WTC11 (cell line): ENCODE data around the gene IFI27L2.

Experiments used
- AR ChIP-seq: fragments of 250-450 bp; sonication (Bioruptor Pico); IDR thresholded peaks from 2 replicates; pipeline ENCODE4 v1.9.0; 2021; ENCODE audit warnings: mild to moderate bottlenecking
- ATF2 ChIP-seq: sonication (generic); formaldehyde crosslinking; IDR thresholded peaks from 2 replicates; pipeline ENCODE4 v1.8.1; 2022; ENCODE audit warnings: low read depth, missing genetic modification reagents, borderline replicate concordance
- ATF3 ChIP-seq: sonication (generic); formaldehyde crosslinking; conservative IDR thresholded peaks from 2 replicates; pipeline ENCODE4 v1.8.1; 2022; ENCODE audit warnings: mild to moderate bottlenecking, missing genetic modification reagents
- CTCF ChIP-seq: fragments of 200-600 bp; IDR thresholded peaks from 2 replicates; pipeline ENCODE4 v1.8.0; 2022; ENCODE audit warnings: antibody characterized with exemption
- FOXP1 ChIP-seq: sonication (generic); formaldehyde crosslinking; IDR thresholded peaks from 2 replicates; pipeline ENCODE4 v1.8.0; 2022; ENCODE audit warnings: missing genetic modification reagents, mild to moderate bottlenecking, moderate library complexity, borderline replicate concordance
- HMGXB4 ChIP-seq: sonication (generic); formaldehyde crosslinking; IDR thresholded peaks from 2 replicates; pipeline ENCODE4 v1.8.1; 2023; ENCODE audit warnings: mild to moderate bottlenecking, moderate library complexity, missing genetic modification reagents
- NR2C2 ChIP-seq: sonication (generic); formaldehyde crosslinking; IDR thresholded peaks from 2 replicates; pipeline ENCODE4 v1.8.0; 2022; ENCODE audit warnings: mild to moderate bottlenecking, missing genetic modification reagents
- TP53 ChIP-seq: sonication (generic); formaldehyde crosslinking; IDR thresholded peaks from 2 replicates; pipeline ENCODE4 v1.8.1; 2023; ENCODE audit warnings: mild to moderate bottlenecking, missing genetic modification reagents
- ZNF416 ChIP-seq: fragments of 250-450 bp; sonication (Bioruptor Pico); IDR thresholded peaks from 2 replicates; pipeline ENCODE4 v1.9.0; 2021; ENCODE audit warnings: mild to moderate bottlenecking, inconsistent platforms

- no peak for TF ChIP-seq AR (CRISPR knock-in tag)
- TF ChIP-seq CTCF: no peak
- TF ChIP-seq NR2C2 (CRISPR knock-in tag): no peak
- no peak for TF ChIP-seq FOXP1
- no peak for TF ChIP-seq ZNF416 (CRISPR knock-in tag)
- no peak for TF ChIP-seq HMGXB4 (CRISPR knock-in tag)
- no peak for TF ChIP-seq TP53 (CRISPR knock-in tag)
- no peak for TF ChIP-seq ATF2 (CRISPR knock-in tag)
- TF ChIP-seq ATF3: no peak
These were observed 16.6 kb upstream of the IFI27L2 start for GRCh38 chr14:94145902-94146527.
